Small intestine (tissue), 7 donors: ENCODE data around the gene GMDS. TPM values are rescaled to one million over a fixed set of nuclear protein-coding genes. Genes with fewer than 3 reads are reported as not detected.

Experiments
- DNase-seq, 2 donors: peaks; one replicate each; pipeline versions ENCODE4 v3.0.0 to v3.0.0-alpha.2; 2013
- FAIRE-seq: peaks from 2 replicates; lab custom pipeline; 2012; peaks lifted over from hg19 to GRCh38; lab: Jason Lieb, UNC
- H3K27ac ChIP-seq, 3 donors: one replicate each; pipeline ENCODE4 v1.5.1; 2013; ENCODE audit warnings: low read length in 2 of 3, mild to moderate bottlenecking in 2 of 3, control low read depth in 1 of 3, inconsistent platforms in 1 of 3, low read depth in 1 of 3, moderate library complexity in 1 of 3
- H3K27me3 ChIP-seq, 3 donors: one replicate each; pipeline ENCODE4 v1.6.1; 2013; ENCODE audit warnings: low read length in 3 of 3, inconsistent platforms in 1 of 3; ENCODE audit not compliant: control insufficient read depth in 3 of 3, insufficient read depth in 3 of 3
- H3K36me3 ChIP-seq, 3 donors: one replicate each; pipeline ENCODE4 v1.6.1; 2013; ENCODE audit warnings: low read length in 3 of 3, inconsistent platforms in 1 of 3, low read depth in 1 of 3, mild to moderate bottlenecking in 1 of 3, moderate library complexity in 1 of 3; ENCODE audit not compliant: control insufficient read depth in 3 of 3, insufficient read depth in 2 of 3
- H3K4me1 ChIP-seq, 3 donors: one replicate each; pipeline ENCODE4 v1.6.1; 2013; ENCODE audit warnings: low read length in 2 of 3, inconsistent platforms in 1 of 3, low read depth in 1 of 3, mild to moderate bottlenecking in 1 of 3, moderate library complexity in 1 of 3; ENCODE audit not compliant: control insufficient read depth in 3 of 3, insufficient read depth in 2 of 3
- H3K4me3 ChIP-seq, 3 donors: one replicate each; pipeline ENCODE4 v1.5.1; 2013; ENCODE audit warnings: low read length in 3 of 3, control low read depth in 1 of 3, inconsistent platforms in 1 of 3, low read depth in 1 of 3, mild to moderate bottlenecking in 1 of 3, moderate library complexity in 1 of 3
- H3K9me3 ChIP-seq, 2 donors: one replicate each; pipeline ENCODE4 v1.6.1; 2013; ENCODE audit warnings: low read depth in 1 of 2, low read length in 1 of 2; ENCODE audit not compliant: control insufficient read depth in 2 of 2, insufficient read depth in 1 of 2
- WGBS, 3 donors: extraction: QIAGEN DNeasy Blood & Tissue Kit; methylation state at CpG; one replicate each; pipeline ENCODE4 v1.1.7; 2013; 5-methylcytosine and 5-hydroxymethylcytosine counted together
- polyA plus RNA-seq, 4 donors: library from polyadenylated mRNA; stranded (reverse) in 3 of 4; unstranded in 1 of 4; fragments of 200-250 nt in 3 of 4; fragments of 120-200 nt in 1 of 4; gene quantifications; one replicate each; pipeline versions ENCODE4 v1.2.1 to v1.2.3, GENCODE V29; 2013
- donor health status: healthy with polysubstance abuse.
- donor health status: control.
- donor health status: control.
- donor health status: Bipolar disorder and iron deficiency.
- donor health status: healthy.

GMDS gene
- polyA plus RNA-seq, 4 donors: 64.5 to 243 (median 200) TPM

DNA sequence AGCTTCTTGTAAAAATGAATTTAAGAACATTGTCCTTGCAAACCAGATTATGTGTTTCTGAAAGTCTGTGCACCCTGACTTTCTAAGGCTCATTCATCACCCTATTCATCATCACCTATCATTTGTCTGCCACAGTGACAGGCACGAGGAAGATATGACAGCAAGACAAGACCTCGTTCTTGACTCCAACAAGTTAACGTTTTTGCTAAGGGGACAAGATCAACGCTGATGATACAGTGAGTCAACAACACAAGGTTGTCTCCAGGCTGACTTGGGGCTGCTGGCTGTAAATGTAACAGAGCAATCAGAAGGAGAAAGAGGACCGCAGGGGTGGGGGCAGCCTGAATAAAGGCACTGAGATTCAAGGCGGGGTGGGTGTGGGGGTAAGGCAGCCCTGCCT lies 541.5 kb downstream of the GMDS start:
- H3K4me3 ChIP-seq: no peak overlapping the region
- no peak for FAIRE-seq
- no peaks in the 10 kb centered on the region for H3K27me3 ChIP-seq
- no peaks in the 10 kb centered on the region for H3K9me3 ChIP-seq
- no peaks in the 10 kb centered on the region for H3K4me1 ChIP-seq
- H3K36me3 ChIP-seq: peaks cover 0 to 2% (median 0%) of the 10 kb centered on the region in 3 donors
- H3K27ac ChIP-seq: no peak overlapping the region
- DNase-seq: no peak
- WGBS, 3 donors: 78 to 86% (median 83%) methylated on average over 6 of the region's 6 CpGs

- WGBS, 3 donors: 71 to 82% (median 77%) methylated on average over 9 of the region's 9 CpGs
- H3K4me3 ChIP-seq: no peak overlapping the region
- H3K4me1 ChIP-seq: no peaks in the 10 kb centered on the region
- H3K27ac ChIP-seq: no peak overlapping the region
- DNase-seq (peak in 1 of 2 donors; percentile 16), FAIRE-seq (no peak)
- no peaks in the 10 kb centered on the region for H3K9me3 ChIP-seq
- H3K36me3 ChIP-seq: peaks cover 0 to 4% (median 0%) of the 10 kb centered on the region in 3 donors
- H3K27me3 ChIP-seq: no peaks in the 10 kb centered on the region
These were observed 542.1 kb downstream of the GMDS start for GRCh38 chr6:1703091-1703855.

- Histone ChIP-seq H3K27me3 (no peaks in the 10 kb centered on the region), H3K9me3 (no peaks in the 10 kb centered on the region), H3K27ac (no peak overlapping the region), H3K4me3 (no peak overlapping the region), H3K4me1 (no peaks in the 10 kb centered on the region), H3K36me3 (peaks cover 0 to 4% (median 0%) of the 10 kb centered on the region in 3 donors)
- FAIRE-seq (no peak), DNase-seq (peak in 1 of 2 donors; percentile 16)
- WGBS, 3 donors: 67 to 74% (median 72%) methylated on average over 8 of the region's 8 CpGs
These were observed 542.8 kb downstream of the GMDS start for GRCh38 chr6:1702580-1703051.

GRCh38 chr6:1701668-1702353 lies 543.6 kb downstream of the GMDS start:
- DNase-seq: no peak
- H3K4me3 ChIP-seq: no peak overlapping the region
- H3K36me3 ChIP-seq: peaks cover 0 to 11% (median 0%) of the 10 kb centered on the region in 3 donors
- H3K9me3 ChIP-seq: no peaks in the 10 kb centered on the region
- H3K27ac ChIP-seq: no peak overlapping the region
- 83 to 90% (median 88%) methylated on average over 12 of the region's 12 CpGs for WGBS, 3 donors
- no peak for FAIRE-seq
- no peaks in the 10 kb centered on the region for H3K4me1 ChIP-seq
- H3K27me3 ChIP-seq: no peaks in the 10 kb centered on the region

- no peaks in the 10 kb centered on the region for H3K27me3 ChIP-seq
- no peak overlapping the region for H3K27ac ChIP-seq
- H3K9me3 ChIP-seq: no peaks in the 10 kb centered on the region
- no peaks in the 10 kb centered on the region for H3K4me1 ChIP-seq
- H3K4me3 ChIP-seq: no peak overlapping the region
- 91 to 93% (median 92%) methylated on average over 11 of the region's 11 CpGs for WGBS, 3 donors
- DNase-seq (no peak), FAIRE-seq (no peak)
- H3K36me3 ChIP-seq: peaks cover 0 to 11% (median 0%) of the 10 kb centered on the region in 3 donors
These were observed 545.0 kb downstream of the GMDS start for GRCh38 chr6:1700278-1700967.

- DNase-seq: no peak
- H3K4me1 ChIP-seq: no peaks in the 10 kb centered on the region
- no peaks in the 10 kb centered on the region for H3K27me3 ChIP-seq
- no peak for FAIRE-seq
- H3K9me3 ChIP-seq: no peaks in the 10 kb centered on the region
- H3K27ac ChIP-seq: no peak overlapping the region
- no peak overlapping the region for H3K4me3 ChIP-seq
- 86 to 96% (median 90%) methylated on average over 11 of the region's 11 CpGs for WGBS, 3 donors
- H3K36me3 ChIP-seq: peaks cover 0 to 11% (median 2%) of the 10 kb centered on the region in 3 donors
These were observed 546.9 kb downstream of the GMDS start for GRCh38 chr6:1698527-1698926.

- Histone ChIP-seq H3K27me3 (no peaks in the 10 kb centered on the region), H3K4me3 (no peak overlapping the region), H3K4me1 (no peaks in the 10 kb centered on the region), H3K36me3 (peaks cover 0 to 15% (median 2%) of the 10 kb centered on the region in 3 donors), H3K27ac (no peak overlapping the region), H3K9me3 (peaks cover 0 to 7% of the 10 kb centered on the region in 2 donors)
- FAIRE-seq: no peak
- 95 to 98% (median 97%) methylated on average over 10 of the region's 10 CpGs for WGBS, 3 donors
- no peak for DNase-seq
These were observed 547.6 kb downstream of the GMDS start for GRCh38 chr6:1697688-1698351.

DNA sequence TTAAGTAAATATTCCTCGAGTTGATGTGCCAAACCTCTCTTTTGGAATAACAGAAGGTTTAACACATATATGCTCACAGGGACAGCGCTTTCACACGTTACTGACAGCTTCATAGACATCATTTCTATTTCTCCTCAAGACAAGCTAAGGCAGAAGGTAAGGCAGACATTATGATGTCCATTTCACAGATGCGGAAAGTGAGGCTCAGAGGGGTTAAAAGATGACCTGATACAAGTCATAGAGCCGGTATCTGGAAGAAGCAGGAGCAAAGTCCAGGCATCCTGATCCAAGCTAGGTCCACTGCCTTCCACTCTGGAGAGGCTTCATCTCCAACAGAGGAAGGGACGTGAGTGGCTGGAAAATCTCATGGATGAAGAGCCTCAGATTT lies 548.9 kb downstream of the GMDS start:
- Histone ChIP-seq H3K27ac (no peak overlapping the region), H3K4me1 (no peaks in the 10 kb centered on the region), H3K27me3 (no peaks in the 10 kb centered on the region), H3K4me3 (no peak overlapping the region), H3K36me3 (peaks cover 0 to 16% (median 2%) of the 10 kb centered on the region in 3 donors), H3K9me3 (peaks cover 0 to 7% of the 10 kb centered on the region in 2 donors)
- FAIRE-seq (no peak), DNase-seq (no peak)
- WGBS, 3 donors: 77 to 84% (median 81%) methylated on average over 6 of the region's 6 CpGs
